IMR-90 (cell line): ENCODE measurements around the gene MCTP2. TPM values are rescaled to one million over a fixed set of nuclear protein-coding genes. Genes with fewer than 3 reads are reported as not detected.

ENCODE experiments used
- ATAC-seq: fragments of 200-7000 bp; cut with Tn5 transposase; 2 replicates; pipeline ENCODE4 v1.9.1; 2020; ENCODE audit warnings: low read depth, mild to moderate bottlenecking, moderate library complexity
- BruUV-seq: library from RNA; stranded (reverse); fragments of 400-500 nt; replicated peaks from 2 replicates; lab custom pipeline; 2021; lab: Mats Ljungman, UMichigan
- CTCF ChIA-PET: fragments of 300-600 bp; formaldehyde crosslinking; extraction: SDS; loops from one replicate; lab custom pipeline; 2021; ENCODE audit warnings: antibody characterized with exemption; lab: Yijun Ruan, JAX
- POLR2A ChIA-PET: fragments of 300-600 bp; sonication (Branson Sonifier 250); formaldehyde crosslinking; loops from one replicate; lab custom pipeline; 2022; ENCODE audit warnings: antibody characterized with exemption; ENCODE audit not compliant: unreplicated experiment; lab: Charles Lee
- DNase-seq: peaks from one replicate; pipeline ENCODE4 v3.0.0; 2013
- H2AFZ ChIP-seq: replicated peaks from 2 replicates; pipeline ENCODE3; 2013; ENCODE audit warnings: low read length, mild to moderate bottlenecking; ENCODE audit not compliant: poor library complexity
- H2AK5ac ChIP-seq: 2 replicates; pipeline ENCODE4 v1.6.1; 2013; ENCODE audit warnings: low read depth, low read length, inconsistent platforms
- H2AK9ac ChIP-seq: replicated peaks from 2 replicates; pipeline ENCODE3; 2013; ENCODE audit warnings: mild to moderate bottlenecking, low read depth, low read length, moderate library complexity; ENCODE audit not compliant: poor library complexity
- H2BK120ac ChIP-seq: 2 replicates; pipeline ENCODE4 v1.6.1; 2013; ENCODE audit warnings: low read depth, low read length, inconsistent platforms
- H2BK15ac ChIP-seq: 3 replicates; pipeline ENCODE4 v1.6.1; 2013; ENCODE audit warnings: low read depth, low read length, inconsistent platforms
- H2BK20ac ChIP-seq: 2 replicates; pipeline ENCODE4 v1.6.1; 2013; ENCODE audit warnings: low read depth, mild to moderate bottlenecking, inconsistent platforms, low read length, moderate library complexity
- H2BK5ac ChIP-seq: 2 replicates; pipeline ENCODE4 v1.6.1; 2013; ENCODE audit warnings: mild to moderate bottlenecking, low read depth, low read length, inconsistent platforms; ENCODE audit not compliant: poor library complexity, severe bottlenecking
- H3K14ac ChIP-seq: replicated peaks from 2 replicates; pipeline ENCODE4 v1.6.1; 2013; ENCODE audit warnings: low read depth, low read length, inconsistent platforms
- H3K18ac ChIP-seq: 2 replicates; pipeline ENCODE4 v1.6.1; 2013; ENCODE audit warnings: low read depth, low read length, control low read depth
- H3K23ac ChIP-seq: 2 replicates; pipeline ENCODE4 v1.6.1; 2013; ENCODE audit warnings: low read depth, low read length, inconsistent platforms
- H3K27ac ChIP-seq: 2 replicates; pipeline ENCODE4 v1.5.1; 2013; ENCODE audit warnings: mild to moderate bottlenecking, control low read depth, low read length; ENCODE audit not compliant: insufficient read depth
- H3K27me3 ChIP-seq: 2 replicates; pipeline ENCODE4 v1.6.1; 2013; ENCODE audit warnings: low read length; ENCODE audit not compliant: control insufficient read depth, insufficient read depth
- H3K36me3 ChIP-seq: 2 replicates; pipeline ENCODE4 v1.6.1; 2013; ENCODE audit warnings: low read length, mixed read lengths; ENCODE audit not compliant: control insufficient read depth, insufficient read depth
- H3K4ac ChIP-seq: 2 replicates; pipeline ENCODE4 v1.6.1; 2013; ENCODE audit warnings: low read depth, low read length, inconsistent platforms
- H3K4me1 ChIP-seq: 2 replicates; pipeline ENCODE4 v1.6.1; 2013; ENCODE audit warnings: low read length, mixed read lengths; ENCODE audit not compliant: control insufficient read depth, insufficient read depth
- H3K4me2 ChIP-seq: 2 replicates; pipeline ENCODE4 v1.6.1; 2013; ENCODE audit warnings: low read depth, mild to moderate bottlenecking, control low read depth, low read length, moderate library complexity
- H3K4me3 ChIP-seq: 2 replicates; pipeline ENCODE4 v1.5.1; 2013; ENCODE audit warnings: low read depth, mild to moderate bottlenecking, control low read depth, low read length, moderate library complexity; ENCODE audit not compliant: insufficient read depth
- H3K56ac ChIP-seq: 2 replicates; pipeline ENCODE4 v1.6.1; 2013; ENCODE audit warnings: low read length, inconsistent platforms; ENCODE audit not compliant: insufficient read depth; ENCODE audit errors: extremely low read depth
- H3K79me1 ChIP-seq, 2 experiments: 2 replicates each; pipeline ENCODE4 v1.6.1; 2013; ENCODE audit warnings: low read length in 2 of 2, inconsistent platforms in 1 of 2, low read depth in 1 of 2
- H3K9ac ChIP-seq: 2 replicates; pipeline ENCODE4 v1.6.1; 2013; ENCODE audit warnings: low read depth, low read length, control low read depth
- H3K9me1 ChIP-seq: 2 replicates; pipeline ENCODE4 v1.6.1; 2013; ENCODE audit warnings: low read length, inconsistent platforms; ENCODE audit not compliant: insufficient read depth
- H3K9me3 ChIP-seq: 2 replicates; pipeline ENCODE4 v1.6.1; 2013; ENCODE audit warnings: low read length; ENCODE audit not compliant: control insufficient read depth, insufficient read depth
- H4K20me1 ChIP-seq: 2 replicates; pipeline ENCODE4 v1.6.1; 2013; ENCODE audit warnings: low read length, inconsistent platforms; ENCODE audit not compliant: insufficient read depth
- H4K5ac ChIP-seq: 2 replicates; pipeline ENCODE4 v1.6.1; 2013; ENCODE audit warnings: mild to moderate bottlenecking, low read depth, low read length, control low read depth
- H4K8ac ChIP-seq, 2 experiments: 2 replicates each; pipeline ENCODE4 v1.6.1; 2013; ENCODE audit warnings: low read depth in 2 of 2, low read length in 2 of 2, control low read depth in 1 of 2, inconsistent platforms in 1 of 2
- H4K91ac ChIP-seq: 2 replicates; pipeline ENCODE4 v1.6.1; 2013; ENCODE audit warnings: low read depth, low read length, inconsistent platforms; ENCODE audit not compliant: insufficient read depth
- CEBPB ChIP-seq: IDR thresholded peaks from 2 replicates; pipeline ENCODE4 v1.6.1; 2012; ENCODE audit warnings: low read depth, low read length, improper control_type of control experiment
- FOS ChIP-seq: fragments of 150-350 bp; IDR thresholded peaks from 2 replicates; pipeline ENCODE4 v1.6.1; 2016; ENCODE audit warnings: low read depth, low read length
- MAFK ChIP-seq: IDR thresholded peaks from 2 replicates; pipeline ENCODE4 v1.6.1; 2012; ENCODE audit warnings: low read depth, low read length, improper control_type of control experiment
- MAZ ChIP-seq: IDR thresholded peaks from 2 replicates; pipeline ENCODE4 v1.6.1; 2012; ENCODE audit warnings: low read depth, mild to moderate bottlenecking, low read length, improper control_type of control experiment, moderate library complexity, borderline replicate concordance
- MXI1 ChIP-seq: IDR thresholded peaks from 2 replicates; pipeline ENCODE4 v1.6.1; 2012; ENCODE audit warnings: low read depth, mild to moderate bottlenecking, low read length, moderate library complexity, borderline replicate concordance
- NFE2L2 ChIP-seq: fragments of 150-350 bp; IDR thresholded peaks from 2 replicates; pipeline ENCODE4 v1.6.1; 2016; ENCODE audit warnings: low read depth, mild to moderate bottlenecking, low read length
- POLR2A ChIP-seq: IDR thresholded peaks from 2 replicates; pipeline ENCODE4 v1.6.1; 2012; ENCODE audit warnings: mild to moderate bottlenecking, low read depth, low read length
- RAD21 ChIP-seq: IDR thresholded peaks from 2 replicates; pipeline ENCODE4 v1.6.1; 2012; ENCODE audit warnings: low read length, improper control_type of control experiment
- RCOR1 ChIP-seq: IDR thresholded peaks from 2 replicates; pipeline ENCODE4 v1.6.1; 2012; ENCODE audit warnings: mild to moderate bottlenecking, low read length, improper control_type of control experiment; ENCODE audit not compliant: insufficient replicate concordance
- SMC3 ChIP-seq: fragments of 150-350 bp; IDR thresholded peaks from 2 replicates; pipeline ENCODE4 v1.6.1; 2016; ENCODE audit warnings: low read depth, mild to moderate bottlenecking, antibody characterized with exemption, low read length, moderate library complexity
- WGBS, 2 experiments: methylation state at CpG; one replicate each; pipeline versions ENCODE4 v1.1.5 to v1.1.7; 2013; ENCODE audit warnings: missing lambda C conversion rate in 2 of 2; ENCODE audit not compliant: insufficient read length in 1 of 2; ENCODE audit errors: extremely low coverage in 2 of 2; 5-methylcytosine and 5-hydroxymethylcytosine counted together
- dilution Hi-C: fragments of 300-500 bp; cut with HindIII; formaldehyde crosslinking; loops from one replicate; pipeline ENCODE4 v1.14.3; 2018; ENCODE audit warnings: low sequenced_read_pairs; ENCODE audit not compliant: unreplicated experiment
- in situ Hi-C: fragments of 300-500 bp; cut with MboI; formaldehyde crosslinking; loops from 3 replicates; pipeline ENCODE4 v1.14.3; 2019; ENCODE audit warnings: low sequenced_read_pairs, inconsistent platforms, mixed read lengths
- intact Hi-C: fragments of 100-400 bp; cut with micrococcal nuclease; formaldehyde crosslinking; loops from 2 replicates; pipeline ENCODE4 v1.10.0; 2022
- polyA plus RNA-seq, 3 experiments: library from polyadenylated mRNA; depleted of rRNA; stranded (reverse); fragments of >200 nt; gene quantifications; 2 replicates each; pipeline ENCODE4 v1.2.3, GENCODE V29; 2012; ENCODE audit warnings: low replicate concordance in 1 of 3
- total RNA-seq: library from RNA; depleted of rRNA; stranded (reverse); fragments of >200 nt; gene quantifications from 2 replicates; pipeline ENCODE4 v1.2.3, GENCODE V29; 2012
- TF ChIP-seq, protein P1 (sequence below): conservative IDR thresholded peaks from 2 replicates; pipeline ENCODE4 v1.5.1; 2012; ENCODE audit warnings: mild to moderate bottlenecking, low read depth, low read length, improper control_type of control experiment
- TF ChIP-seq, protein P2 (sequence below): fragments of 150-350 bp; IDR thresholded peaks from 2 replicates; pipeline ENCODE4 v1.6.1; 2016; ENCODE audit warnings: low read depth, mild to moderate bottlenecking, low read length, moderate library complexity, borderline replicate concordance

Gene MCTP2
- total and polyA plus RNA-seq, 2 of the 4 experiments (the other 2 are of a cell fraction): 5.1 to 9.9 TPM

DNA sequence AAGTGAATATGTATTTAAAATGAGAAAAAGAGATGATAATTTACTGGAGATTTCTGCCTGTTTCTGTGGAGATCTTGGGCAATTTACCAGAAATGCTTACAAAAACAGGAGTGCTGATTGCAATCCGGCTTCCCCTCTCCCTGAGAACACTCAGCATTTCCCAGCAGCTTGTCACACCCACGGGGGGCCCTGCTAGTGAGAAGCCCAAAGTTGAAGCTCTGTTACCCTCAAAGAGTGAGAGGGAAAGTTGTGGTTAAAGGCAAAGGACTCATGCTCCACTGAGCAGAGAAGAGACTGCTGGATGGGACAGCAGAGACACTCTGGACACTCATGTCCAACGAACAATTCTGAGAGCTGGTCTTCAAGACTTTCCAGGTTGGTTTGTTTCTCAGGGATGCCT is 2.9 kb downstream of the MCTP2 start:
- Histone ChIP-seq H3K56ac (no peak overlapping the region), H3K9me1 (peaks cover 3% of the 10 kb centered on the region; the same call in 1 of the 2 replicates), H3K4ac (no peak overlapping the region), H2BK120ac (no peak overlapping the region), H2AFZ (no peak overlapping the region), H2BK5ac (no peak overlapping the region), H3K4me1 (peaks cover 5% of the 10 kb centered on the region), H2AK5ac (no peak overlapping the region), H3K27ac (no peak overlapping the region), H4K5ac (no peak overlapping the region; the same call in 1 of the 2 replicates), H2BK20ac (no peak overlapping the region), H3K23ac (no peak overlapping the region), H3K4me2 (no peak overlapping the region), H3K14ac (no peak overlapping the region), H3K36me3 (no peaks in the 10 kb centered on the region), H3K9ac (no peak overlapping the region), H2BK15ac (no peak overlapping the region), H2AK9ac (no peak overlapping the region), H3K9me3 (no peaks in the 10 kb centered on the region), H4K8ac (no peak overlapping the region), H4K20me1 (no peaks in the 10 kb centered on the region), H3K4me3 (no peak overlapping the region), H3K18ac (no peak overlapping the region), H3K79me1 (peaks cover 14 to 26% of the 10 kb centered on the region in 2 experiments), H3K27me3 (no peaks in the 10 kb centered on the region), H4K91ac (no peak overlapping the region)
- in situ Hi-C loops (no loop called here), dilution Hi-C loops (no loop called here), intact Hi-C loops (loop anchor here (5.0 kb wide), 1 partner anchor 67 kb away; no protein-coding TSS in a partner anchor)
- ChIA-PET POLR2A (no interaction called here), CTCF (interaction anchor here (1.2 kb wide), 1 partner anchor 70 kb away, joined by 6 read pairs; no protein-coding TSS in a partner anchor)
- WGBS, 2 experiments: no CpG with 5 or more reads among the region's 3 CpGs
- no peak for ATAC-seq
- no peak for TF ChIP-seq RCOR1
- TF ChIP-seq, protein P1, sequence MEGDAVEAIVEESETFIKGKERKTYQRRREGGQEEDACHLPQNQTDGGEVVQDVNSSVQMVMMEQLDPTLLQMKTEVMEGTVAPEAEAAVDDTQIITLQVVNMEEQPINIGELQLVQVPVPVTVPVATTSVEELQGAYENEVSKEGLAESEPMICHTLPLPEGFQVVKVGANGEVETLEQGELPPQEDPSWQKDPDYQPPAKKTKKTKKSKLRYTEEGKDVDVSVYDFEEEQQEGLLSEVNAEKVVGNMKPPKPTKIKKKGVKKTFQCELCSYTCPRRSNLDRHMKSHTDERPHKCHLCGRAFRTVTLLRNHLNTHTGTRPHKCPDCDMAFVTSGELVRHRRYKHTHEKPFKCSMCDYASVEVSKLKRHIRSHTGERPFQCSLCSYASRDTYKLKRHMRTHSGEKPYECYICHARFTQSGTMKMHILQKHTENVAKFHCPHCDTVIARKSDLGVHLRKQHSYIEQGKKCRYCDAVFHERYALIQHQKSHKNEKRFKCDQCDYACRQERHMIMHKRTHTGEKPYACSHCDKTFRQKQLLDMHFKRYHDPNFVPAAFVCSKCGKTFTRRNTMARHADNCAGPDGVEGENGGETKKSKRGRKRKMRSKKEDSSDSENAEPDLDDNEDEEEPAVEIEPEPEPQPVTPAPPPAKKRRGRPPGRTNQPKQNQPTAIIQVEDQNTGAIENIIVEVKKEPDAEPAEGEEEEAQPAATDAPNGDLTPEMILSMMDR: no peak
- TF ChIP-seq POLR2A: no peak
- no peak for TF ChIP-seq CEBPB
- no peak for TF ChIP-seq MAFK
- TF ChIP-seq MAZ: no peak
- no peak for TF ChIP-seq SMC3
- TF ChIP-seq MXI1: no peak
- no peak for TF ChIP-seq NFE2L2
- no peak for TF ChIP-seq RAD21
- no peak for TF ChIP-seq FOS
- TF ChIP-seq, protein P2, sequence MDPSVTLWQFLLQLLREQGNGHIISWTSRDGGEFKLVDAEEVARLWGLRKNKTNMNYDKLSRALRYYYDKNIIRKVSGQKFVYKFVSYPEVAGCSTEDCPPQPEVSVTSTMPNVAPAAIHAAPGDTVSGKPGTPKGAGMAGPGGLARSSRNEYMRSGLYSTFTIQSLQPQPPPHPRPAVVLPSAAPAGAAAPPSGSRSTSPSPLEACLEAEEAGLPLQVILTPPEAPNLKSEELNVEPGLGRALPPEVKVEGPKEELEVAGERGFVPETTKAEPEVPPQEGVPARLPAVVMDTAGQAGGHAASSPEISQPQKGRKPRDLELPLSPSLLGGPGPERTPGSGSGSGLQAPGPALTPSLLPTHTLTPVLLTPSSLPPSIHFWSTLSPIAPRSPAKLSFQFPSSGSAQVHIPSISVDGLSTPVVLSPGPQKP: no peak
- DNase-seq: no peak
- no TSS peak for BruUV-seq
